DND-41 (cell line): ENCODE measurements around the gene CENPP.

ENCODE experiments used
- CTCF ChIP-seq: IDR thresholded peaks from 2 replicates; pipeline ENCODE4 v1.5.1; 2012; ENCODE audit warnings: borderline replicate concordance, low read length, moderate library complexity, mild to moderate bottlenecking; ENCODE audit not compliant: poor library complexity, severe bottlenecking; ENCODE audit errors: extremely low read depth
- EZH2 ChIP-seq: IDR thresholded peaks from 3 replicates; pipeline ENCODE4 v1.6.1; 2012; ENCODE audit warnings: borderline replicate concordance, low read depth, mild to moderate bottlenecking, moderate library complexity, low read length, inconsistent platforms; ENCODE audit not compliant: severe bottlenecking

- no peak for TF ChIP-seq CTCF
- TF ChIP-seq EZH2: no peak
Measured at GRCh38 chr9:92463387-92463786, 137.6 kb downstream of the CENPP start.
